GM18519 (cell line): Measurements from ENCODE around the gene SRSF1.
"Not testable (repeated sequence)": the region's sequence is repeated elsewhere in the genome, so short reads cannot be mapped to it uniquely, and the experiment has no call there.

ENCODE experiments used
- ATAC-seq: cut with Tn5 transposase; IDR thresholded peaks from one replicate; pipeline ENCODE4 v1.9.1; 2021; ENCODE audit warnings: mild to moderate bottlenecking, moderate library complexity; ENCODE audit not compliant: unreplicated experiment, low FRiP score

Gene SRSF1

DNA sequence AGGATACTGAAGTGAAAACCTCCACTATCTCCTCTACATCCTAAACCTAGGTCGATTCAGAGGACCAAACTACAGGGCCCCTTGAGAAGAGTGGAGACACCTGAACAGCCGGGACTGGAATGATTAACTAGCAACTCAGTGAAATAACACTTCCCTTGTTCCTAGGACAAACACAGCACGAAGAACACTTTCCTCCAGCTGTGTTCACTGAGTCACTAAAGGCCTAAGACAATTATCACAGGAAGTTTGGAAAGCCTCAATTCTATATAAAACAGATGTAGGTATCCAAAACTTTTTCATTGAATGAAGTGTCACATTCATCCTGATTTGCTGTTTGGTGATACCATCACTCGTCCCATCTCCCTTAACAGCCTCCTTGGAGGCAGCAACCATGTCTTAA lies 36.3 kb downstream of the SRSF1 start:
- no peak for ATAC-seq

DNA sequence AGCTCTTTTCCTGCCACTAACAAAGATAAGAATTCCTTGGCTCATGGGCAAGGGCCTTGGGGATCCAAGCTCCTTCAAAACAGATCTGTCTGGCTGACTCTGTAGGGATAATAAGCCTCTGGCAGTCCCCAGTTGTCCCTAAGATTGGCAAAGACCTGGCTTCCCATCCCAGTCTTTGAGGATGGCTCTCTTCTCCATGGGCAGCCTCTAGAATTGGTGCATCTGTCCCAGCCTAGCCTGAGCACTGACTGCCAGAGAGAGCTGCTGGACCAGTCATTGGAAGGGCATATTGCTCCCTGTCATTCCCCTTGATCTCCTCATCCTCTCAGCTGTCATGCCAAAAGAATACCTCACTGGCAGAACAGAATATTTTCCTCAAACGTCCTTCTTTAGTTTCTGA lies 38.6 kb downstream of the SRSF1 start:
- no peak for ATAC-seq

DNA sequence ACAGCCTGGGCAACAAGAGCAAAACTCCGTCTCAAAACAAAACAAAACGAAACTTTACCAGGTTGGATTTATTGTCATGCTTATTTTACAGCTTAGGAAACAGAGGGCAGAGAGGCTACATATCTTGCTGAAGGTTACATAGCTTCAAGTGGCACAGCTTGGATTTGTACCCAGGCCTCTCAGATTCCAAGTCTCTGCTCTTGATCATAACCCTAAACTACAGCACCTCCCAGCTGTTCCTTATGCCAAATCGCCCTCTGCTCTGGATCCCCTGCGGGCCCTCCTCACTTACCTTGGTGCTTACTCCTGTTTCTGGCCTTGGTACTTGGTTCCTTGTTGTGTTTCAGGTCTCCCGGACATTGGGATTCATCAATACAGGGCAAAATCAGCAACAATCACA lies 40.2 kb downstream of the SRSF1 start:
- no peak for ATAC-seq

DNA sequence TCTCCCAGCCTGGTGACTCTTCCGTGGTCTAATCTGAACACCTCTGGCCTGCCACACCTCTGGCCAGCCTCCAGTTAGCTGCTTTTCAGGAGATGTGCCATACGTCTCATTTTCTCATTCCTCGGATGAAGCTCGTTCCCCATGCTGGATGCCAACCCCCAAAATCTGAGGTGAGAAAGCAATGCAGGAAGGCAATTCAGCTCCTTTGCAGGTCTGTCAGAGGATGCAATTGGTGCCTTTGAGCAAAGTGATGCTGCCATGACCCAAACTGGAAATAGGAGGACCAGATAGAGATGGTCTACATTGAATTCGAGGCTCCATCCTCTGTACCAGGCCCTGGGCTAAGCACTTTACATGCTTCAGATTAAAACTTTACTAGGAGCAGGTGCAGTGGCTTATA lies 40.8 kb downstream of the SRSF1 start:
- ATAC-seq = no peak

DNA sequence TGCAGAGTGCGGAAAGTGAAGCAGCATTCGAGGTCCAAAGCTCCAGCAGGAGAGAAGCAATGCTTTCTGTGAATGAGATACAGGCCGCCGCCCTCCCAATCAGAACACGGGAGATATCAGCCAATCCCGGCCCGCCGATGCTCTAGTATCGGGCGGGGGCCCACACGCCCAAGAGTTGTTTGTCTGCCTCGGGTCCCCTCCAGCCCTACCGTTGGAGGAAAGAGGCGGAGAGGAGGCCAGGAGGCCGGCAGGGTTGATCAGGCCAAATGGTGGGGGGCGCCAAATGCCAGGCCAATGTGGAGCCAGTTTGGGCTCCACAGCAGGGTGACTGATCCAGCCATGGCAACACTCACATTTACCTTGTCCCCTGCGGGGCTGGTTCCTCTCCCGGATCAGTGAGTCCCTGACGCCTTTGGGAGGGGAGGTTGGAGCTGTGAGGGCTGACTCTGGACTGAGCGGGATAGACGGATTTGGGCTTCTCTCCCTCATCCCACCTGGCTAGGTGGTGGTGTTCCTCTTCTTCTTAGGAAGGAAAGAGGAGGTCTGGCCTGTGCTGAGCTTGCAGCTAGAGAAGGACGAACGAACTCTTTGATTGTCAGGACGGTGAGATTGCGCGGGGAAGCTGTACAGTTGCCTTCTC lies 41.4 kb downstream of the SRSF1 start:
- ATAC-seq = no peak

DNA sequence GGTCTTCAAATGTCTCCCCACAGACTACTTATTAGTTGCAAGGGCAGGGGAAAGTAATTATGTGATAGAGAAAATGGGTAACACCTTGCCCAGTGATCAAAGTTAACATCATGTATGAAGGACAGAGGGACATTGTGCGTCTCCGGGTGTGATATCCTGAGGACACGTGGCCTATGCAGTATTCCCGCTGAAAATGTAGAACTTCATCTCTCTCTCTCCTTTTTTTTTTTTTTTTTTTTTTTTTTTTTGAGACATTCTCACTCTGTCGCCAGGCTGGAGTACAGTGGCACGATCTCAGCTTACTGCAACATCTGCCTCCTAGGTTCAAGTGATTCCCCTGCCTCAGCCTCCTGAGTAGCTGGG lies 43.9 kb downstream of the SRSF1 start:
- ATAC-seq = no peak

DNA sequence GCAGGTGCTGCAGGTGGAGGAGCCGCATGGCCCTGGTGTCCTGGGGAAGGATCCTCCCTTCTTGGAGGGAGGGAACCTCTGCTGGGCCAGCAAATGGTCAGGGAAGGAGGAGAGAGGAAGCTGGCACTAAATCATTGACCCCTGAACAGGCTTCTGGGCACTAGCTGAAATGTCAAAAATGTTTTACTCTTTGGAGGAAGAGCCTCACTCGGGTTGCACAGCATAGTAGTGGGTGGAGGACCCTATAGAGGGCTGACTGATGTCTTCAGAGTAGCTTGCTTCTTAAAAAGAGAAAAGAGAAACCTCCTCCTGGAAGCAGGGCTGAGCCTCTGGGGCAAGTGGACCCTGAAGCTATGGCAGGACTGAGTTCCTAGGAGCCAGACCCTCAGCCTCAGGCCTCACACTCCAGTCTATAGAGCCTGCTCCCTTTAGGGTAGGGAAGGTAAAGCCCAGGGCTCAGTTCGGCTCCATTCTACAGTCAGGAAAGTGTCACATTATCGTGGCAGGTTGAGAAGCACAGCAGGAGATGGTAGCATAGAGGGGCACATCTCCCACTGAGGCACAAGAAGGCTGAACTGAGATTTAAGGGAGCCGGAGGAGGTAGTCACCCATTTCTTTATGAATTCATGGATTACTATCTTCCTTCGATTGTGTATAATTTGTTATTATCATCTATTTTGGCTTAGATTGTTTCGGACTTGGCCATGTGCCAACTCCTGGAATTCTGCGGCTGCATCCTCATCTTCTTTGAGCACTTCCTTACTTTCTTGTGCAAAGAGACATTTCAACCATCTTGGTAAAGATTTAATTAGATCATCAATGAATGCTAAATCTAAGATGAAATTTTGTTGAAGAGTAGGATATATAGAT lies 44.5 kb downstream of the SRSF1 start:
- no peak for ATAC-seq

DNA sequence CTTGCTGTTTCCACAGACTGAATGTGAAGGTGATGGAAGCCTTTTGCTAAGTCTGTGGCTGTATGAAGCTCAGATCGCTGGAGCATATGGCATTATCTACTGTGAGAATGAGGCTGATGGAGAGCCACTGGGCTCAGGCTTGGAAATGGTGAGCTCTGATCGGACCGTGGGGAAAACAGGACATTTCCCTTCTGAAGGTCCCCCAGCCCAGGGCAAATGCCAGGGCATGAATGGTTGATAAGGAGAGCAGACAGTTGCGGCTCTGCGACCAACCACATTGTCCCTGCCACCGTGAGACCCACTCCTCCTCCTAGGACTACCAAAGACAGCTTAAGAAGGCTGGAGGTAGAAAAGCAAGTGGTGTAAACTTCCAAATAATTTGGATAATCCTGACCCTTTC lies 47.1 kb downstream of the SRSF1 start:
- ATAC-seq = no peak

DNA sequence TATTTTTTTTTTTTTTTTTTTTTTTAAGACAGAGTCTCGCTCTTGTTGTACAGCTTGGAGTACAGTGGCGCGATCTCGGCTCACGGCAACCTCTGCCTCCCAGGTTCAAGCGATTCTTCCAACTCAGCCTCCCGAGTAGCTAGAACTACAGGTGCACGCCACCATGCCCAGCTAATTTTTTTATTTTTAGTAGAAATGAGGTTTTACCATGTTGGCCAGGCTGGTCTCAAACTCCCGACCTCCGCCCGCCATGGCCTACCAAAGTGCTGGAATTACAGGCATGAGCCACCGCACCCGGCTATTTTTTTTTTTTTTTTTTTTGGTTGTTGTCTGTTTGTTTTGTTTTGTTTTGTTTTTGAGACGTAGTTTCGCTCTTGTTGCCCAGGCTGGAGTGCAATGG lies 48.7 kb downstream of the SRSF1 start:
- ATAC-seq = not testable (repeated sequence)

DNA sequence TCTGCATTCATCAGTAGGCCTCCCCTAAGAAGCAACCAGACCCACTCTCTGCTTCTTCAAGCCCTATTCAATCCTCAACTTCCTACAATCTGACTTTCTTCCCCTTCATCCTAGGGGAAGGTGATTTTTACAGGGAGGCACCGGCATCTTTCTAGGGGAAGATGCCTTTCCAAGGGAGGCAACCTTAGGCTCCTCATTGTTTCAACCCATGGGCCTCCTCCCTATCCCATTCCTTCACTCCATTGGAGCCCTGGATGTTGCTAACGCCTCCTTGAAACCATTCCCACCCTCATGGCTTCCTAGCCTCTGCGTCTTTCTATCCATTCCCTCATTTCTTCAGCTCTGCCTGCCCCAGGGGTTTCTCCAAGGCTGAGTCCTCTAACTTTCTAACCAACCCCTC lies 49.2 kb downstream of the SRSF1 start:
- ATAC-seq = no peak

DNA sequence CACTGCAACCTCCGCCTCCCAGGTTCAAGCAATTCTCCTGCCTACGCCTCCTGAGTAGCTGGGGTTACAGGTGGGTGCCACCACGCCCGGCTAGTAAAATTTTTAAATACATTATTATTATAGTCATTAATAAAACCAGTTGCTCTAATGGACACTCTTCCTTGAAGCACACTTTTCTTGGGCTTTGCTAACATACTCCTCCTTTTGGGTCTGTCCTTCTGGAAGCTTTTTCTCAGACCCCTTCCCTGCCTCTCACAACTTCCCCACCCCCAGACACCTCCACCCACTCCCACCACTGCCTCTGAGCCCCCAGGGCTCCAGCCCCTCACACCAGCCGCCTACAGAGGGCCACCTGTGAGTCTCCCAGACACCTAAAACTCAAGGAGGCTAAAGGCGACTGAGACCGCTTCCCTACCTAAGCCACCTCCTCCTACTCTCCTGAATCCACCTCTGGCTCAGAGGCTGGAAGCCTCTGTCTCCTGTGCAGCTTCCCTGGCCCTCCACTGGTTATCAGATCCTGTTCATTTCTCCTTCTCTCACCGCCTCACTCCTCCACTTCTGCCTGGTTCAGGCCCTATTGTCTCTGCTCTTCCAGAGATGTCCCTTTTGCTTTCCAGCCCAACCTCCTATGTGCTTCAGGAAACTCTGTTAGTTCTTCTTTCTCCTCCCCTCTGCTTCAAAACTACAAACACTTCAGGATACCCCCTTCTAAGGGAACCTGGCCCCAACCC lies 49.8 kb downstream of the SRSF1 start:
- ATAC-seq = no peak

DNA sequence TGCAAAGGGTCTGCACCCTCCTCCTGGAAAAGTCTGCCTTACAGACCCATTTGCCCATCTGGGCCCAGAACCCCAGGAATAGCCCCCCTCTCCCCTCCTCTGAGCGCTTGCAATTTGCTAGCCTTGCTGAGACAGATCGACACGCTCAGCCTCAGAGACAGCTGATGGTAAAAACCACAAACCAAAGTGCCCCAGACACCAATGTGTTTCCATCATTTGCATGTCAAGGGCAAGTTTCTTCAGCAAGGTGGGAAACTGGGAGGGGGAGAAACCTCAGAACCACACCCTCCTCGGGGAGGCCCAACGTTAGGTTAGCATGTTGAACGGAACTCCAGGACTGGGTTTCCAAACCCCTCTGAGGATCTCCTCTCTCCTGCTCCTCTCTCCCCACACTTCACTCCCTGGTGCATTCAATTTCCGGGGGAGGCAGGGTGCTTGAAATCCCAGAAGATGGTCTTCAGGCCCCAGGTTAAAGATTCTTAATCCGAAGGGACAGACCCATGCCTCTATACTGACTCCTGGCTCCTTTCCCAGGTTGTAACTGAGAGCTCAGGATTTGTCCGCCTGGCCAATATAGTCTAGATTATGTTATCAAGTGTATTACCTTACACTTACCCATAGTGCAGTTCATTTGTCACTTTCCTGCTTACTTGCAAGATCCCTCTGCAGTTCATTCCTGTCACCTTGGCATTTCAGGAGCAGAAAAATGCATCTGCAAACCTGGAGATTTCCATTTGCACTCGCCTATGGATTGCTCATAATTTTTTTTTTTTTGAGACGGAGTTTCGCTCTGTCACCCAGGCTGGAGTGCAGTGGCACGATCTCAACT lies 50.5 kb downstream of the SRSF1 start:
- no peak for ATAC-seq

DNA sequence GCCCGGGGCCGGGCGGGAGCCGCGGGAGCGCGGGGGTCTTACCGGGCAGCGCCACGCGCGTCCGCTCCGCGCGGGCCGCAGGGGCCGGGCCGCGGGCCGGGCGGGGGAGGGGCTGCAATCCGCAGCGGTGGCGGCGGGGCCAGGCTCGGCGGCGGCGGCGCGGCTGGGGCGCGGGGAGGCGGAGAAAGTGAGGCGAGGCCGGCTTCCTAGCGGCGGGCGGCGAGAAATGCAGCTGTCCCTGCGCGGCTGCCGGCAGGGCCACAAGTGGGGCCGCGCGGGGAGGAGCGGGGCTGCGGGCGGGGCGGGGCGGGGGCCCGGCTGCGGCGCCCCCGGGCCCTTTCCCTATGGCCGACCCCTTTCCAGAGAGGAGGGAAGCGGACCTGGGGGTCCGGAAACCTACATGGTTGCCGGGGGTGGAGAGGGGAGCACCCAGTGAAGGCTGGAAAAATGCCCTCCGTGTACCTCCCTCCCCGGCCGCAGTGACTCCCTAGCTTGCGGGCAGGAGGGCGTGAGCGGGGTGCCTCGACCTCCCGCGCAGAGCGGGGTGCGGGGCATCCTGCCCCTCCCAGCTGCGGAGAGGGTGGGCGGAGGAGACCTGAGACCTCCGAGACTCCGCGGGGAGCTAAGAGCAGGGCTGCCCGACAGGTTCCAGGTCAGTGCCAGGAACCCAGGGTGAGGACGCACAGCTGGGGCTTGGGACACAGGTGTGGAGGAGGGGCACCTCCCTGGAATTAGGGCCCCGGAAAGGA lies 51.7 kb downstream of the SRSF1 start, which contains the start of gene CUEDC1:
Gene CUEDC1, minus strand, starts transcription at position 230 of the 749 bp plus-strand sequence. CDS start 69,848 bp downstream, outside the sequence.
- no peak for ATAC-seq

DNA sequence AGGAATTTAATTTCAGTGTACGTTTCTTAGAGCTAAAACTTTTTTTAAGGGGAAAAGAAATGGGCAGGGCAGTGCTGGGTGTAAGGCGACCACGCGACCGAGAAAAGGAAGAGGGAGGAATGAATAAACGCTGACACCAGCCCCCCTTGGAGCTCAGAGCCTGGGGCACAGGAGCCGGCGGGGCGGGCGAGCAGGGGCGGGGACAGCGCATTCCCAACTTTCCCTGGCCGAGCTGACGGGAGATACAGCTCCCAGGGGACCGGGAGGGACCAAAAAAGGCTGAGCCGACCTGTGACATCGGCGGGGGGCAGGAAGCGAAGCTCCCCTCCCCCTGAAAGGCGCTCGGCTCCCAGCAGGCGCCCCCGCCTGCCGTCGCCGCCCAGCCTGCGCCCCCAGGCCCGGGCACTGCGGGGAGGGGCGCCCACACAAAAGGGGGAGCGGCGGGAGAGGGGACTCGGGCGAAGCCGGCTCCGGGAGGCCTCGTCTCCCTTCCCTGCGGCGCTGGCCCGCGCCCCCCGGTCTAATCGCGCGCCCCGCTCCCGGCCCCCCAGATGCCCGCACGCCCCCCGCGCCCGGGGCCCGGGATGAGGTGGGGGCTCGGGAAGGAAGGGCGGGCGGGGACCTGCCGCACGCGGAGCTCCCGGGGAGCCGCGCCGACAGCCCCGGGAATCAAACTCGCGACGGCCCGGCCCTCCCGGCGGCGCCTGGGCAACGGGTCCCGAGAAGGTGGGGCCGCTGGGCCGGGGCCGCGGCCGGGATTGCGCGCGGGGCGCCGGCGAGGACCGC lies 52.5 kb downstream of the SRSF1 start:
- no peak for ATAC-seq

DNA sequence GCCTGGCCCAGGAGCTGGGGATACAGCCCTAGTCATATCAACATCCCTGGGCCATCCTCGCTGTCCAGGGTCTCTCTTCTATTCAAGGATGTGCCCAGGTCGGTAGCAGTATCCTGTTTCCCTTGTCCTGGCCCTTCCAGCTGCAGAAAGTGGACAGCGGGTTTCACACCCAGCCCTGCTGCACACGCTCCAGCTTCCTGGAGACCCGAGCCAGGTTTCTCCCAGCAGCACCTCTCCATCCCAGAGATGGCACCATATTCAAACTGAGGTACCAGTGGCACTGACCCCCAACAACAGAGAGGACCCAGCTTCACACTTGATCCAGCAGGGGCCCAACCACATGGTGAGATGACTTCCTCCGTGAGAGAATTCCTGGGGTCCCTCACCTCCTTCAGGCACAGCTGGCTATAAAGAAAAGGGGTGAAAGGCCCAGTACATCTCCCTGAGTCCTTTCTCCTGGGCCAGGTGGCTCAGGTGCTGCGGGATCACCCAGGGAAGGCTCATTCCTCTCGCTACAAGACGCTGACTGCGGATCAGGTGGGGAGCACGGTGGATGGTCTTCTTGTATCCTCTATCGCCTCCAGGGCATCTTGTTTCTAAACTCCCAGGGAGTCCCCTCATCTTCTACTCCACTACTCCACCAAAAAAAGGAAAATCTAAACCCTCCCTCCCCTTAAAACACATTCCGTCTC lies 53.2 kb downstream of the SRSF1 start:
- ATAC-seq = no peak
